Upper lobe of left lung (tissue), 6 donors: ENCODE measurements around the gene GDF11. TPM values are rescaled to one million over a fixed set of nuclear protein-coding genes. Genes with fewer than 3 reads are reported as not detected.

Experiments used
- ATAC-seq, 2 donors: fragments of 200-7000 bp; cut with Tn5 transposase; one replicate each; pipeline ENCODE4 v1.9.1; 2022; ENCODE audit warnings: mild to moderate bottlenecking in 2 of 2, moderate library complexity in 2 of 2; ENCODE audit not compliant: low FRiP score in 2 of 2
- DNase-seq, 2 donors: peaks; one replicate each; pipeline ENCODE4 v3.0.0-alpha.2; 2019 to 2020
- H3K27ac ChIP-seq, 4 donors: fragments of 200-600 bp; sonication (generic); one replicate each; pipeline ENCODE4 v1.5.1; 2016 to 2019
- H3K27me3 ChIP-seq, 4 donors: fragments of 200-600 bp; sonication (generic); one replicate each; pipeline ENCODE4 v1.5.1; 2017 to 2019
- H3K36me3 ChIP-seq, 4 donors: fragments of 200-600 bp; sonication (generic); one replicate each; pipeline ENCODE4 v1.5.1; 2016 to 2019
- H3K4me1 ChIP-seq, 4 donors: fragments of 200-600 bp; sonication (generic); one replicate each; pipeline ENCODE4 v1.5.1; 2018 to 2019
- H3K4me3 ChIP-seq, 4 donors: fragments of 200-600 bp; sonication (generic); one replicate each; pipeline ENCODE4 v1.5.1; 2017 to 2019; ENCODE audit warnings: mild to moderate bottlenecking in 2 of 4, moderate library complexity in 1 of 4
- H3K9me3 ChIP-seq, 4 donors: fragments of 200-600 bp; sonication (generic); one replicate each; pipeline ENCODE4 v1.5.1; 2018 to 2019
- EP300 ChIP-seq, 4 donors: sonication (generic); formaldehyde crosslinking; IDR thresholded peaks; one replicate each; pipeline ENCODE4 v1.5.1; 2017; ENCODE audit warnings: antibody characterized with exemption in 4 of 4, control low read depth in 2 of 4
- POLR2A ChIP-seq, 4 donors: fragments of 450-650 bp; IDR thresholded peaks; one replicate each; pipeline ENCODE4 v1.5.1; 2016 to 2017; ENCODE audit warnings: antibody characterized with exemption in 4 of 4, mild to moderate bottlenecking in 2 of 4
- POLR2AphosphoS5 ChIP-seq, 2 donors: sonication (generic); formaldehyde crosslinking; IDR thresholded peaks; one replicate each; pipeline ENCODE4 v1.5.1; 2017; ENCODE audit warnings: antibody characterized with exemption in 2 of 2
- WGBS, 2 donors: methylation state at CpG; one replicate each; pipeline ENCODE4 v1.1.5; 2017 to 2018; 5-methylcytosine and 5-hydroxymethylcytosine counted together
- total RNA-seq, 6 donors: library from RNA; depleted of rRNA in 4 of 6; stranded (reverse); fragments of >200 nt in 4 of 6; gene quantifications; one replicate each; pipeline versions ENCODE4 v1.1.0 to v1.2.1, GENCODE V29; 2016 to 2021
- TF ChIP-seq, protein P1 (sequence below), 6 experiments: fragments of 450-650 bp in 4 of 6; fragments of 200-600 bp in 2 of 6; sonication (generic) in 2 of 6; IDR thresholded peaks; one replicate each; pipeline ENCODE4 v1.5.1; 2016 to 2019; ENCODE audit warnings: antibody characterized with exemption in 6 of 6
- donor health status: DM: no; HTN: no; CAD: no; lungs with moderate emphysema.
- donor health status: DM: no; HTN: yes; CAD: no; lungs with severe emphysema.

GDF11 gene
- total RNA-seq, 6 donors from 2014 or later = 1.0 to 6.8 (median 2.3) TPM

DNA sequence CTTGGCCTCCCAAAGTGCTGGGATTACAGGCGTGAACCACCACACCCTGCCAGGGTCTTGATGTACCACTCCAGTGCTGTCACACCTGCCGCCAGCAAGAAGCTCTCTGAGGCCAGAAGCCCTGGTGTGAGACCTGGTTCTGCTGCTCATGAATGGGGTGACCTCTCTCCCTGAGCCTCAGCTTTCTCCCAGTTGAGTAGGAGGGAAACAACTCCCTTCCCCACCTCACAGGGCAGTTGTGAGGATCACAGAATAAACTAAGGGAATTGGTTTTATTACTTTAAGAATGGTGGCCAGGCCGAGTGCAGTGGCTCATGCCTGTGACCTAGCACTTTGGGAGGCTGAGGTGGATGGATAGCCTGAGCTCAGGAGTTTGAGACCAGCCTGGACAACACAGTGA, 8.3 kb upstream of the GDF11 start:
- 93 to 100% methylated on average over 1 to 3 of the region's 3 CpGs for WGBS, 2 donors
- Histone ChIP-seq H3K4me1 (peaks cover 26 to 35% (median 32%) of the 10 kb centered on the region in 4 donors), H3K36me3 (no peaks in the 10 kb centered on the region), H3K9me3 (no peaks in the 10 kb centered on the region), H3K4me3 (no peak overlapping the region), H3K27ac (no peak overlapping the region), H3K27me3 (no peaks in the 10 kb centered on the region)
- DNase-seq = peak in 1 of 2 donors; percentile 9
- TF ChIP-seq POLR2AphosphoS5 (IDR thresholded peaks at IDR 0.05) (no peak), EP300 (IDR thresholded peaks at IDR 0.05) (no peak), POLR2A (IDR thresholded peaks at IDR 0.05) (no peak)
- TF ChIP-seq, protein P1, sequence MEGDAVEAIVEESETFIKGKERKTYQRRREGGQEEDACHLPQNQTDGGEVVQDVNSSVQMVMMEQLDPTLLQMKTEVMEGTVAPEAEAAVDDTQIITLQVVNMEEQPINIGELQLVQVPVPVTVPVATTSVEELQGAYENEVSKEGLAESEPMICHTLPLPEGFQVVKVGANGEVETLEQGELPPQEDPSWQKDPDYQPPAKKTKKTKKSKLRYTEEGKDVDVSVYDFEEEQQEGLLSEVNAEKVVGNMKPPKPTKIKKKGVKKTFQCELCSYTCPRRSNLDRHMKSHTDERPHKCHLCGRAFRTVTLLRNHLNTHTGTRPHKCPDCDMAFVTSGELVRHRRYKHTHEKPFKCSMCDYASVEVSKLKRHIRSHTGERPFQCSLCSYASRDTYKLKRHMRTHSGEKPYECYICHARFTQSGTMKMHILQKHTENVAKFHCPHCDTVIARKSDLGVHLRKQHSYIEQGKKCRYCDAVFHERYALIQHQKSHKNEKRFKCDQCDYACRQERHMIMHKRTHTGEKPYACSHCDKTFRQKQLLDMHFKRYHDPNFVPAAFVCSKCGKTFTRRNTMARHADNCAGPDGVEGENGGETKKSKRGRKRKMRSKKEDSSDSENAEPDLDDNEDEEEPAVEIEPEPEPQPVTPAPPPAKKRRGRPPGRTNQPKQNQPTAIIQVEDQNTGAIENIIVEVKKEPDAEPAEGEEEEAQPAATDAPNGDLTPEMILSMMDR (IDR thresholded peaks at IDR 0.05) = no peak
- no peak for ATAC-seq

DNA sequence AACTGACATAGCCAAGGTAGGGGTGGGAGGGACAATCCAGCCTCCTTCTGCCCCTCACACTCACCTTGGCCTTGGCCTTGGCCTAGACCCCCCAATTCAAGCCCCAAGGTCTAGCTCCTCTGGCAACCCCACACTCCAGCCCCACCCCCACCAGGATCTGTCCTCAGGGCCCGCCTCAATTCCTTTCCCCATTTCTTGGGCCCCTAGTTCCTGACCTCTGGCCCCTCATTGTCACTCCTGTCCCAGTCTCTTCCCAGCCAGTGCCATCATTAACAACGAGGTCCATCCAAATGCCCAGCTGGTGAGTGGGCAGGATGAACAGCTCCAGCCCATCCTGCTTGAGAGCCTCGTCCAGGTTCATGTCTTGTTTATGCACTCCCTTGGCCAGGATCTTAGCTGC, 6.8 kb upstream of the GDF11 start:
- DNase-seq (peak in 1 of 2 donors; percentile 14), ATAC-seq (no peak)
- TF ChIP-seq POLR2A (IDR thresholded peaks at IDR 0.05) (no peak), EP300 (IDR thresholded peaks at IDR 0.05) (no peak), POLR2AphosphoS5 (IDR thresholded peaks at IDR 0.05) (no peak)
- TF ChIP-seq, protein P1 (IDR thresholded peaks at IDR 0.05) = no peak
- peaks cover 14 to 21% (median 18%) of the 10 kb centered on the region in 4 donors for H3K4me1 ChIP-seq
- no peaks in the 10 kb centered on the region for H3K27me3 ChIP-seq
- no peaks in the 10 kb centered on the region for H3K36me3 ChIP-seq
- WGBS, 2 donors = 54 to 58% methylated on average over 3 of the region's 3 CpGs
- no peak overlapping the region for H3K27ac ChIP-seq
- H3K9me3 ChIP-seq = no peaks in the 10 kb centered on the region
- H3K4me3 ChIP-seq = no peak overlapping the region

DNA sequence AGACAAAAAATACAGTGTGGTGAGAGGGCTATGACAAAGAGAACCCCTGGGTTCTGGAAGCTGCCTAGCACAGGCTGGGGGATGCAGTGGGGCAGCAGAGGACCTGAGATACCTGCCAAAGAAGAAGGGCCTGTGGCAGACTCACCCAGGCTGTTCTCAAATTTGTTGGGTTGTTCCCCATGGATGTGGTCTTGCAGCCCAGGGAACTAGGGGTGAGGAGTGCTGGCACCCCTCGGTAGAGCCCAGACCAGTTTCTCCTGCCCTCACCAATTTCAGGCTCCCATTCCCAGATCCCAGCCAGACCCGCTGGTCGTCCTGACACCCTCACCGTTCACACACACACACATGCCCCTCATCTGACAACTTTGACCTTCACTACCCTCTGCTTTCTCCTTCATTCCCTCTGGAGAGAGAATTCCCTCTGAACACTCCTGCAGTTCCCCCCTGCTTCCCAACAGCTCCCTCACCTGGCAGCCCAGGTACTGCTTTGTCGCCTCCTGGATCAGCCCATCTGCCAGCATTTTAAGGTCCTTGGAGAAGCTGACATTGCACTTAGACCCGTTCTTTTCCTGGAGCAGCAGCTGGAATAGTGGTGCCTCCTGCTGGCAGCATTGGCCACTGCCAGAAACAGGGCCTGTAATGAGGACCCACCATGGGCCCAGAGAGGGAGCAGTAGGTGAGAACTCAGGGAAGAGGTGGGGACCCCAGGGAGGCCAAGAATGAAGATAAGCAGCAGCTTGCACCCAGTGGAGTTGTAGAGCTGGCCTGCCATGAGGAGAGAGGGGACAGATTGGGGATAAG, 5.9 kb upstream of the GDF11 start:
- peak; percentile 8 to 25 for TF ChIP-seq POLR2AphosphoS5 (IDR thresholded peaks at IDR 0.05)
- no peak for TF ChIP-seq EP300 (IDR thresholded peaks at IDR 0.05)
- TF ChIP-seq, protein P1 (IDR thresholded peaks at IDR 0.05) = peak; percentile 47 to 92 (median 86)
- TF ChIP-seq POLR2A (IDR thresholded peaks at IDR 0.05) = no peak
- DNase-seq (peak in 1 of 2 donors; percentile 88), ATAC-seq (peak; percentile 78 to 87)
- Histone ChIP-seq H3K27me3 (no peaks in the 10 kb centered on the region), H3K9me3 (no peaks in the 10 kb centered on the region), H3K4me3 (no peak overlapping the region), H3K27ac (peak overlapping the region in 1 of 4 donors; percentile 77), H3K36me3 (no peaks in the 10 kb centered on the region), H3K4me1 (peaks cover 14 to 20% (median 17%) of the 10 kb centered on the region in 4 donors)
- WGBS, 2 donors = 18 to 30% methylated on average over 4 to 6 of the region's 6 CpGs

DNA sequence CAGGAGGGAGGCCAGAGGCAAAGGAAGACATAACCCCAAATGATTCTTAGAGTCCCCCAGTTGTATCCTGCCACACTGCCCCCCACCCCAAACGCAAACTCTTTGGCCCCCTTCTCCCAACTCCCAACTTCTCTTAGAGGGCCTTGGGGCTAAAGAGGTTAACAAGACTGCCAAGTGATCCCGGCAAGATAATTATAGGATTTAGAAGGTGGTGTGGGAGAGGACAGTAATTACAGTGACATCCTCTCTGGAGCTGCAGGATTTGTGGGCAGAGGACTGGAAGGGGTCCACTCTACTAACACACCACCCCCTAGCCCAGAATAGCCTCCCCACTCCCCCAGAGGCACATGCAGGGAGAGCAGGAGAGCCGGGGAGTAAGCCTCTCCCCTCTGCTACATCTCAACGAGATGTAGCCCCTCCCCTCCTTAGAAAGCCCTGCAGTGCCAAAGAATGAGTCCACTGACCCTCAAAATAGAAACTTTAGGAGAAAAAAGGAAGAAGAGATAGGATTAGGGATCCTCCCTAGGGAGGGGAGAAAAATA, 5.3 kb upstream of the GDF11 start:
- Histone ChIP-seq H3K27ac (peak overlapping the region; percentile 10 to 77 (median 66)), H3K4me1 (peaks cover 16 to 23% (median 19%) of the 10 kb centered on the region in 4 donors), H3K27me3 (no peaks in the 10 kb centered on the region), H3K9me3 (no peaks in the 10 kb centered on the region), H3K36me3 (no peaks in the 10 kb centered on the region), H3K4me3 (peak overlapping the region in 2 of 4 donors; percentile 53 to 61)
- ATAC-seq (peak; percentile 2 to 24), DNase-seq (no peak)
- TF ChIP-seq POLR2AphosphoS5 (IDR thresholded peaks at IDR 0.05) = no peak
- no peak for TF ChIP-seq EP300 (IDR thresholded peaks at IDR 0.05)
- no peak for TF ChIP-seq POLR2A (IDR thresholded peaks at IDR 0.05)
- TF ChIP-seq, protein P1 (IDR thresholded peaks at IDR 0.05) = no peak
- WGBS, 2 donors = 17 to 23% methylated on average over 3 to 4 of the region's 4 CpGs
